CD4-positive, alpha-beta T cell treated with Interleukin-10 for 1 hour (primary cell): ENCODE results near the gene KRTAP1-3.
"Not testable (repeated sequence)": the region's sequence is repeated elsewhere in the genome, so short reads cannot be mapped to it uniquely, and the experiment has no call there.

ENCODE experiments used
- DNase-seq: peaks from one replicate; pipeline ENCODE4 v3.0.0-alpha.2; 2020

Gene KRTAP1-3

DNA sequence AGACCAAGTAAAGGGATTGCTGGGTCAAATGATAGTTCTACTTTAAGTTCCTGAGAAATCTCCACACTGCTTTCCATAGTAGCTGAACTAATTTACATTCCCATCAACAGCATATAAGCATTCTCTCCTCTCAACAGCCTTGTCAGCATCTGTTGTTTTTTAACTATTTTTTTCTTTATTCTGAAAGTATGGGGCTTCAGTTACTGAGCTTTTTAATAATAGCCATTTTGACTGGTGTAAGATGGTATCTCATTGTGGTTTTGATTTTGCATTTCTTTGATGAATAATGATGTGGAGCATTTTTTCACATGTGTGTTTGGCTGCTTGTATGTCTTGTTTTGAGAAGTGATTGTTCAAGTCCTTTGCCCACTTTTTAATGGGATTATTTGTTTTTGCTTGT, 17.9 kb upstream of the KRTAP1-3 start:
- no peak for DNase-seq

DNA sequence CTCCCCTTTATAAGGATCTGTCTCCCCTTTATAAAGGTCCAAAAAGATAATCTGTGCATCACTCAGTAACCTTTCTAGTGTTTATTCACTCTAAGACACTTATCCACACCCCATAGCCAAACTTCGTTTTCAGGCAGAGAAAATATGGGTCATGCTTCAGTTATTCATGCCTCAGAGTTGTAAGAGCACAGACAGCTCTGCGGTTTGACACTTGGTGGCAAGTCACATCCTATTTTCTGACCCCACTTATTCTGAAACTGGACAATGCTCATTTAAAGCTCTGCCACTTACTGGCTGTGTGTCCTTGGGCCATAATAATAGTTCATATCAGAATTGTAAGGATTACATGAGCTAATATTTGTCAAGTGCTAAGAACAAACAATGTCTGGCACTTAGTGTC, 14.4 kb upstream of the KRTAP1-3 start:
- no peak for DNase-seq

DNA sequence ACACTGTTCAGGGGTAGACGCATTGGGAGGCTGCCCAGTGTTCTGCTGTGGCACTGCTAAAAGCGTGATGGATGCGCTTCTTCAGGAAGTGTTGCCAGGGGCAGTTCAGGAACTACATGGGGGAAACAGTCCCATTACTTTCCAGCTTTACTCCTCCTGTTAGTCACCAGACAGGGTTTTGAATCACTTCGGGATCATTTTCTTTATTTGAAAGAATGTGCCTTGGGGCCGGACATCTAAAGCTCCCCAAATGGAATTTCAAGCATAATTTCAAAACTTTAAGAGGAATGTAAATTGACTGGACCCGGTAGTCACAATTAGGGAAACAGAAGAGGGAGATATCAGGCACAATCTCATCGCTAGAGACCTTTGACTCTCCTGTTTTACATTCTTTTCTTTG, 13.8 kb upstream of the KRTAP1-3 start:
- DNase-seq: no peak

DNA sequence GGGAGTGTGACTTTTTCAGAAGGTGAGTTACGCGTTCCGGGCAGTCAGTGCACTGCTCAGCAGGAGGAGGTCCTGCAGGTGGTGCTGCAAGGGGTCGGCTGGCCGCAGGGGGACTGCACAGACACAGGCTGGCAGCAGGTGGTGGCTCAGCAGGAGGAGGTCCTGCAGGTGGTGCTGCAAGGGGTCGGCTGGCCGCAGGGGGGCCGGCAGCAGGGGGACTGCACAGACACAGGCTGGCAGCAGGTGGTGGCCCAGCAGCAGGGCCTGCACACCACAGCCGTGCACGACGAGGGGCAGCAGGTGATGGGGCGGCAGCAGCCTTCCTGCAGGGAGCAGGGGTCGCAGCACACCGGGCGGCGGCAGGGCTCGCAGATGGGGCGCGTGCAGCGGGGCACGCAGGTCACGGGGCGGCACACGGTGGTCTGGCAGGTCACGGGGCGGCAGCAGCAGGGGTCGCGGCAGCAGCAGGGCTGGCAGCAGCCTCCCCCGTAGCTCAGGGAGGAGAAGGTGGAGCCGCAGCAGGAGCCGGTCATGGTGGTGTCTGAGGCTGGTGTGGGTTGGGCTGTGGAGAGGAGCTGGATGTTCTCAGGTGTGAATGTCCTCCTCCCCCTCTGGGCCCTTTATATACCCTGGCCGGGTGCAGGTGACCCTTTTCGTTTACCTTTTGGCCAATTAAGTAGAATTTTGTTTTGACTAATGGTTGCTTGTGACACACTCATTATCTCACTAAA, 12.2 kb upstream of the KRTAP1-3 start, which contains the start of gene KRTAP2-1:
KRTAP2-1 (minus strand) TSS at position 582 of the 731 bp plus-strand sequence; CDS start at position 533, 49 bp downstream.
- not testable (repeated sequence) for DNase-seq

DNA sequence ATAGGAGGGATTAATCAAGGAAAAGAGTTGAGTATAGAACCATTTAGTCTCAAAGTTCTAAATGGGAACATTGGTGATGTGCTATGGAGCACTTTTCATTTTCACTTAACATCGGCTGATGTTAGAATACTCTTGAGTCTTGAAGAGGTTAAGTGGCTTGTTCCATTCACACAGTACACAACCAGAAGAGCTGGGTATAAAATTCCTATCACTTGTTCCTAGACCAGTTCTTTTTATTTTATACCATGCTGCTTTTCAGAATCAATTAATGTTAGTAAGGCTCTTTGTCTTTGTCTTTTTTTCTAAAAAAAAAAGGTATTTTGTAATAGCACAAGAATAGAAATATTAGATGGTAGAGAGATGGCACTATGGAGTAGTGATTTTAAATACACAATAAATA, 8.3 kb upstream of the KRTAP1-3 start:
- no peak for DNase-seq

DNA sequence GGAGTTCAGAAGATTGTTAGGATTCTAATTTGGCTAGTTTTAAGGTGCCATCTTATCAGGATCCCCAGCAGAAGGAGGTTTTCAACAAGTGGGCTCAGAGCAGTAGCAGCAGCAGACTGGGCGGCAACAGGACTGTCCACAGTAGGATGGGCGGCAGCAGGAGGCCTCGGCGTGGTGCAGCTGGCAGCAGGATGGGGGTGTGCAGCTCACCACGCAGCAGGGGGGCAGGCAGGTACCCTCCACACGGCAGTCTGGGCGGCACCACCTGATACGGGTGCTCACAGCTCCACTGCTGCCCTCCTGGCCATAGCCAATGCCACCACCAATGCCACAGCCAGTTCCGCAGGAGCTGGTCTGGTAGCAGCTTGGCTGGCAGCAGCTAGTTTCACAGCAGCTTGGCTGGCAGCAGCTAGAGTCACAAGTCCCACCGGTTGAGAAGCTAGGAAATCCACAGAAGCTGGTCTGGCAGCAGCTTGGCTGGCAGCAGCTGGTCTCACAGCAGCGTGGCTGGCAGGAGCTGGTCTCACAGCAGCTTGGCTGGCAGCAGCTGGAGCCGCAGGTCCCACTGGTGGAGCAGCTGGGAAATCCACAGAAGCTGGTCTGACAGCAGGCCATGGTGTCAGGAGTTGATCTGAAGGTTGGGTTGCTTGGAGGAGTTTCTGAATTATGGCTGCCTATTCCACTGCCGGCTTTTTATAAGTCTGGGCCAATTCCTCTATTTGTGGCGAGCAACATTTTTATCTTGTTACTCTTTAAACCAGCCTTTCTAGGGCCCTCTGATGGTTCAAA, 6.3 kb upstream of the KRTAP1-3 start, which contains the start of gene KRTAP1-1:
KRTAP1-1 (minus strand) TSS at position 668 of the 789 bp plus-strand sequence; CDS start at position 615, 53 bp downstream.
- DNase-seq: not testable (repeated sequence)

DNA sequence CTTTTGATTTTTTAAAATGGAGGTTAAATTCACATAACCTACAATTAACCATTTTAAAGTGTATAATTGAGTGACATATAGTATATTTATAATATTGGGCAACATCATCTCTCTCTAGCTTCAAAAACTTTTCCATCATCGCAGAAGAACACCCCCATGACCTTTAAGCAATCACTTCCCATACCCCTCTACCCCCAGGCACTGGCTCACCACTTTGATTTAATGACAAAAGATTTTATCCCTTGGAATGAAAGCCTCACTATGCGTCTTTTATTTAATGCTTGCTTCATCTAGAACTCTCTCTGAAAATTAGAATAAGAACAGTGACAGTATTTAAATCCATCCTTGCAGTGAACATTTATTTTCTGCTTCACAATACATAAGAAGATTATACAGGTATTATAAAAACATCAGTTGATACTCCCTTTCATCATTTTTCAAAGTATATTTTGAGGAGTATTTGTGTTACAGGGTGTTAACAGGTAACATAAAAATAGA, 3.2 kb upstream of the KRTAP1-3 start:
- no peak for DNase-seq

DNA sequence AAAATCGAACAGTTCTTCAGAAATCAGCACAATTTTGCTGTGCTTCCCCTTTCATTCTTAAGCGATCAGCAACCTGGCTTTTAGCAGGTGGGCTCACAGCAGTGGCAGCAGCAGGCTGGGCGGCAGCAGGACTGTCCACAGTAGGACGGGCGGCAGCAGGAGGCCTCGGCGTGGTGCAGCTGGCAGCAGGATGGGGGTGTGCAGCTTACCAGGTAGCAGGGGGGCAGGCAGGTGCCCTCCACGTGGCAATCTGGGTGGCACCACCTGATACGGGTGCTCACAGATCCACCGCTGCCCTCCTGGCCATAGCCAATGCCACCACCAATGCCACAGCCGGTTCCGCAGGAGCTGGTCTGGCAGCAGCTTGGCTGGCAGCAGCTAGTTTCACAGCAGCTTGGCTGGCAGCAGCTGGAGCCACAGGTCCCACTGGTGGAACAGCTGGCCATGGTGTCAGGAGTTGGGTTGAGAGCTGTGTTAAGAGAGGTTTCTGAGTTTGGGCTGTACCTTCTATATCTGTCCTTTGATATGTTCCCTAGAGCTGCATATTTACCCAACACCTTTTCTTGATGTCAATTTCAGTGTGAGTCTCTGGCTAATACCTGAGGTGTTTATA, 4.9 kb downstream of the KRTAP1-3 start, which contains the start of gene KRTAP1-4:
KRTAP1-4 (minus strand) TSS at position 563 of the 613 bp plus-strand sequence; CDS start at position 446, 117 bp downstream.
- no peak for DNase-seq

DNA sequence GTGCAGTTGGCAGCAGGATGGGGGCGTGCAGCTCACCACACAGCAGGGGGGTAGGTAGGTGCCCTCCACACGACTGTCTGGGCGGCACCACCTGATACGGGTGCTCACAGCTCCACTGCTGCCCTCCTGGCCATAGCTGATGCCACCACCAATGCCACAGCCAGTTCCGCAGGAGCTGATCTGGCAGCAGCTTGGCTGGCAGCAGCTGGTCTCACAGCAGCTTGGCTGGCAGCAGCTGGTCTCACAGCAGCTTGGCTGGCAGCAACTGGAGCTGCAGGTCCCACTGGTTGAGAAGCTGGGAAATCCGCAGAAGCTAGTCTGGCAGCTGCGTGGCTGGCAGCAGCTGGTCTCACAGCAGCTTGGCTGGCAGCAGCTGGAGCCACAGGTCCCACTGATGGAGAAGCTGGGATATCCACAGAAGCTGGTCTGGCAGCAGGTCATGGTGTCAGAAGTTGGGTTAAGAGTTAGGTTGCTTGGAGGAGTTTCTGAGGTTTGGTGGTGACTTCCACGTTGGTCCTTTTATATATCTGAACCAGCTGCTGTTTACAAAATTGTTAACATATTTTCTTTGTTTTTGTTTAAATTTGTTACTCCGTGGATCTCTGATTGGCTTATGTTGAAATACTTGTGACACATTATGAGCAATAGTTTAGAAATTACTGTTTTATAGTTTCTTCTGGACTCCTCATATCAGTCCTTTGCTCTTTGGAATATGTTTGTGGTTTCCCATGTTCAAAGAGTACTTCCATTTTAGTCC, 7.8 kb downstream of the KRTAP1-3 start, which contains the start of gene KRTAP1-5:
KRTAP1-5 (minus strand) TSS at position 494 of the 757 bp plus-strand sequence; CDS start at position 441, 53 bp downstream.
- no peak for DNase-seq

DNA sequence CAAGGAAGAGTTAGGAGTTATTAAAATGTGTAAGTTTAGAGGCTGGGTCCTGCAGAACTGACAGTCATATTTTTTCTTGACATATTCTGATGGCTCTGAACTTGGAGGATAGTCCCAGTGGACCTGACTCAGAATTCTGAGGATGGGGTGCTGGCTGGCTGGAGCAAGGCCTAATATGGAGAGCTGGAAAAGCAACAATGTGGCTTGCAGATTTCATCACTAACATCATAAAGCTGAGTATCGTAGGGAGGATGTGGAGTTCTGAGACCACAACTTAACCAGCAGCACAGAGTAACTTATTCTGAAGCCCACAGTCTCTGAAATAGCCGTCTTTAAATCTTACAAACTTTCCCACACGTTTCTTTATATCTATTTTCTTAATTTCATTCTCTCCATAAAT, 10.0 kb downstream of the KRTAP1-3 start:
- DNase-seq: no peak

DNA sequence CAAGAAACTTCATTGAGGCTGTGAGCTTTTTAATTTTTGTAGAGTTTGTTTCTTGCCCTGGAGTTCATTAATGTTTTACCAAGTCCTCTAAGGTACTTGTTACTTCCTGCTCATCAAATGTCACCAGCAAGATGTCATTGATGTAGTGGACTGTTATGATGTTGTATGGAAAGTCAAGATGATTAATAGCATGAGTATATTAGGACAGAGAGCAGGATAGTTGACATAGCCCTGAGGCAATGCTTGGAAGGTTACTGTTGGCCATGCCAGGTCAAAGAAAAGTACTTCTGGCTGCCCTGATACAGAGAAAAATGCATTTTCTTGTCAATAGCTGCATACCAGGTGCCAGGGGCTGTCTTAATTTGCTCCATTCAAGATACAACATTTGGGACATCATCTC, 14.3 kb downstream of the KRTAP1-3 start:
- no peak for DNase-seq

DNA sequence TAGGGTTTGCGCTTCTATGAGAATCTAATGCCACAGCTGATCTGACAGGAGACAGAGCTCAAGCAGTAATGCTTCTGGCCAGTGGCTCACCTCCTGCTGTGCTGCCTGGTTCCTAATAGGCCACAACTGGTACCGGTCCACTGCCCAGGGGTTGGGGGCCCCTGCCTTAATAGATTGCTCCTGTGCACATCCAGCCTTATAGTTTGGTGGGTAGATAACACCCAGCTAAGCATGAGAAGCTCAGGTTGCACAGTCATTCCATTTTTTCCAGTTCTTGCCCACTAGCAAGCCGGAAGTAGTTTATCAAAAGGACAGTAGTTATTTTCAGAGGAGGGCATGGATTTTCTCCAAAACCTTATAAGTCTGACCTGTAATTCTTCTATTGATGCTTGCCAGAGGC, 15.3 kb downstream of the KRTAP1-3 start:
- no peak for DNase-seq

DNA sequence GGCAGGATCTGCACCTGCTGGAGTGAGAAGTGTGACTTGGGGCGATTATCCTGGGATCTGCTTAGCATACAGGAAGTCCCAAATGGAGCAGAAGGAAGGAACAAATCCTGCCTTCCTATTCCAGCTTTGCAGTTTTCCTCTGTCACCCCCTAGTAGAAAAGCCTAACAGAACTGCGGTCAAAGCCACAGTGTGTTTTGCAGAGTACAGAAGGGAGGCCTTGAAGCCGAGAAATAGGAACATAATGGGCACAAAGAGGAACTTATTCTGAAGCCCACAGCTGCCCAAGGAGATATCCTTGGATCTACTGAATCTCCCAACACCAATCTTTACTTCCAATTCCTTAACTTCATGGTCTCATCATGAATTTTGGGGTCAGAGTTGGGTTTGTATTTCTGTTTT, 16.1 kb downstream of the KRTAP1-3 start:
- DNase-seq: no peak

DNA sequence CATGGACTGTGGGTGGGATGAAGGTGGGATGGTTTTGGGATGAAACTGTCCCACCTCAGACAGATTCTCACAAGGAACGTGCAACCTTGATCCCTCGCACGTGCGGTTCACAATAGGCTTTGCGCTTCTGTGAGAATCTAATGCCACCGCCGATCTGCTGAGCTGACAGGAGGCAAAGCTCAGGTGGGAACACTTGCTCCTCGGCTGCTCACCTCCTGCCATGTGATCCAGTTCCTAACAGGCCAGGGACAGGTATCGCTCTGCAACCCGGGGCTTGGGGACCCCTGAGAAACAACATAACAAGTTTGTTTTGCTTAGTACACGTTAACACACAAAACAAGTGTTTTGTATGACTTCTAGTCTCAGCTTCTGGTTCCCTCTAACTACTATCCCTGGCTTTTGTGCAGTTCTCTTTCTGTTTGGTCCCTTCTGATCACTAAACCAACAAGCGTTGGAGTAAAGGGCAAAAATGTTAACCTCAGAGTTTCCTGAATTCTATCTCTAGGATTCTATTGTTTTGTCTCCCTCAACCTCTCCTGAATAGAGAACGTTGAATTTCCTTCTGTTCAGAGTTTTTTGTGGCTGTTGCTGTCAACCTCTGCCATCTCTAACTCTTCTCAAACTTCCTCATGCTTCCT, 18.0 kb downstream of the KRTAP1-3 start:
- DNase-seq: no peak

DNA sequence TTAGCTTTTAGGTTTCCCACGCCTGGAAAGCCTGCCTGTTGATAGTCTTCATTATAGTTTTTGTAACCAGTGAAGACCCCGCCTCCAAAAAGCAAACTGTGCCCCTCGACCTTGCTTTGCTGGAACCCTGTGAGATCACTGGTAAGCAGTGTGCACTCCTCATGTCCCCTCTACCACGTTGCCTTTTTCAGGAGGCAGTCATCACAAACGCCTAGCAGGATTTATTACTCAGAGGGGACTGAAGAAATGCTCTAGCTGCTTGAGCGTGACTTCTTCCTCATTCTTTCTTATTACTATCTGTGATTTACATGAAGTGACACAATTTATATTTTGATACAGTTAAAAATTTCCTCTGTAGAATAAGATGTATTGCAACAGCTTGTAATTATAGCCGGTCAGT, 19.2 kb downstream of the KRTAP1-3 start:
- DNase-seq: no peak

DNA sequence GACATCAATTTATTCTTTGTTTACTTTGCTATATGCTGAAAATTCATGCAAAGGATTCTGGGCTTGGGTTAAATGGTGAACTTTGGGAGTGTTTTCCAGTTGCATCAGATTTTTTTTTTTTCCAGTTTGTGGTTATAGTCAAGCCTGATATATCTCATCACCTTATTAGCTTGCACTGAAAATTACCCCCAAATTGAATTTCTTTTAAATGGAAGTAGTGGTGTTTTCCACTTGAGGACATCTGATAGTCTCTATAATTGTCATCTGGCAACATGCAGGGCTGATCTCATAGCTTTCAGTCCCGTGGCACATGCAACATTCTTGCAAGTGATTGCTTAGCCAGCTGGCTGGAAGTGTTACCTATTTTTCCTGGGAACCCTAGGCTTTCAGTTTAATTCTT, 21.1 kb downstream of the KRTAP1-3 start:
- no peak for DNase-seq

DNA sequence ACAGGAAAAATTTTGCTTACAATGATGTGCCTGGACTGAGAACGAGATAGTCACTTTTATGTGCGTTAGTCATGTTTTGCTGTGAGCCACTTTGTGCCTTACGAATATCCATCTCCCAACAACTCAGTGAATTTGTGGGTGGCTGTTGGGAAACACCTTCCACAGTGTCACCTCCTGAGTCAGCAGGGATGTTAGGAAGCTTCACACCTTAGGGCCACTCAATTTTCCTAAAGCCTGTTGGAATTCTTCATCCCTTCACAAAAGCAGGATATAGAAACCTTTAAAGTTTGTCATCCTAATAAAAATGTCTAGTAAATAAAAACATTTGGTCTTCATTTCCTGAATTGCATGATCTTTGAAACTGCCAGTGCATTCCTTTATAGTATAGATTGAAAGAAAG, 21.5 kb downstream of the KRTAP1-3 start:
- no peak for DNase-seq

DNA sequence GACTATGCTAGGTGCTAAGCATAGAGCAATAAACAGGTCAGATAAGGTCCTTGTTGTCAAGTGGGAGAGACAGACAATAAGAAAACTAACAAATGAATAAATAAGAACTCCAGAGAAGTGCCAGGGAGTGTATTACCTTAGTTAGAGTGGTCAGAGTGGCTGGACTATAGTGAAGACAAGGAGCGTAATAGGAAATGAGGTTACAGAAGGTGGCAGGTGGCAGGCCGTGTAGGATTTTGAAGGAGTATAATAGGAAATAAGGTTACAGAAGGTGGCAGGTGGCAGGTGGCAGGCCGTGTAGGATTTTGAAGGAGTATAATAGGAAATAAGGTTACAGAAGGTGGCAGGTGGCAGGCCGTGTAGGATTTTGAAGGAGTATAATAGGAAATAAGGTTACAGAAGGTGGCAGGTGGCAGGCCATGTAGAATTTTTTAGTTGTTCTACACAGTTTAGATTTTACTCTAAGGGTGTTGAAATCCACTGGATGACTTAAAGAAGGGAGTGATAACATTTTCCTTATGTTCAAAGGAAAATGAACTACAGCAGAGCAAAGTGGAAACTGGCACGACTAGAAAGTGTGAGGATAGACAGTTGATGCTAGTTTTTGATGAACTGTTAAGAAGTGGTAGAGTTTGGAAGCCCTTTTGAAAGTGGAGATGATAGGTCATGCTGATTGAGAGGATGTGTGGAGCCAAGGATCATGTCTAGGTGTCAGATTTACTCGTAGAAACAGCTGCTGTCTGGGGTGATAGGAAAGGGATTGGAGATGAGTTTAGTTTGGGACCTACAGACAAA, 22.2 kb downstream of the KRTAP1-3 start:
- no peak for DNase-seq

DNA sequence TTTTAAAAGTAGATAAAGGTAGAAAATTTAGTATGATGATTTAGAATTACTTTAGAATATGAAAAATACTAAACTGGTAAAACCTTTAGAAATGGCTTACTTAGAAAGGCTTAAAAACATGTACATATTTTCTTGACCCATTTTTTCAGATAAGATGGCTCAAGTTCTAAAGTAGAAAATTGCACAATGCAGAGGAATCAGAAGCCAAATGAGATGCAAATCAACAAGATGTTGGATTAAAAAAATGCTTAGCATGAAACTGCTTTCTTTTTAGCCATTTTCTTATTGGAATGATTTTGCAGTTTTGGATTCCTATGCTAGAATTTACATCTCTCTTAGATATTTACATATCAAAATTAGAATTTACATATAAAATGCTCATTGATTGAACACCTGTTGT, 24.2 kb downstream of the KRTAP1-3 start:
- no peak for DNase-seq

DNA sequence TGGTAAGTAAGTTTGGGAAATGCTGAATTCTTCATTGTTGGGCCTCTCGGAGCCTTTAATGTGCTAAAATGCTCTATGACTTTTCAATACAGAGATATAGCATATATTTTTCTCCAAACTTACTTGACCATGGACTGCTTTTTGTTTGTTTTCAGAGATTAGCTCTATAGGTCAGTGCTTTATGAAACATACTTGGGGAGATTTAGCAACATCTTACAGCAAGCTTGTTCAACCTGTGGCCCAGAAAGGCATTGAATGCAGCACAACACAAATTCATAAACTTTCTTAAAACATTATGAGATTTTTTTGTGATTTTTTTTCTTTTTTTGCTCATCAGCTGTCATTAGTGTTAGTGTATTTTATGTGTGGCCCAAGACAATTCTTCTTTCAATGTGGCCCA, 24.7 kb downstream of the KRTAP1-3 start:
- no peak for DNase-seq

DNA sequence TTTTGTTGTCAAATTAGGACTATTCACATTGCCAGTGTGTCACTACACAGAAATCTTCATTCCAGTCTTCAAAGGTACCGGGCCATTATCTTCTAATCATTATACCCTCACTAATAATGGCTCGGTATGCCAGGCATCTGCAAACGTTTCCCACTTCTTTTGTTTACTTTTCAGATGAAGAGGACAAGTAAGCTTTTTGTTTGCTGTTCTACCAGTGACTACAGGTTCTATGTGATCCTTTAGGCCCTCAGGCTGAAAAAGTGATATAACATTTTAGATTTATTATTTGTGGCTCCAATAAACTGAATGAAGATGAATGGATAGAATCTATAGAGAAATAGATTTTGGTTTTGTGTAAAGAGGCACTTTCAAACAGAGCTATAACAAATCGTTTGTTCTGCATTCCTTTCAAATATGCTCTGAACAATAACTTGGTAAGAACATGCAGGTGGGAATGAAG, 25.3 kb downstream of the KRTAP1-3 start:
- no peak for DNase-seq
